Measurements from ENCODE around the gene TFEC.

Gene TFEC

DNA sequence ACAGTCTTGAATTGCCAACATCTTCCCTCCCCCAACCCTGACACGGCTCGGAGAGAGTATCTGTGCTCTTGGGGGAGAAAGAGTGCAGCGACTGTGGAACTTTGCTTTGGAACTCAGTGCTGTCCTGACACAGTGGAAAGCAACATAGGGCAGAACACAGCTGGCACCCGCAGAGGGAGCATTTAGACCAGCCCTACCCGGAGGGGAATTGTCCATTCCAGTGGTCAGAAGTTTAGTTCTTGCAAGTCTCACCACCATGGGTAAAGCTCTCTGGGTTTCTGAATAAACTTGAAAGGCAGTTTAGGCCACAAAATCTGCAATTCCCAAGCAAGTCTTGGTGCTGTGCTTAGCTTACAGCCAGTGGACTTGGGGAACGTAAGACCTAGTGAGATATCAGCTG is 34.9 kb downstream of the TFEC start:
- H3K27me3 ChIP-seq (ENCODE audit: insufficient read depth, insufficient read length), result no peaks in the 10 kb centered on the region
- no peaks in the 10 kb centered on the region for H3K9me3 ChIP-seq (ENCODE audit: insufficient read depth, low read length)
- H3K4me3 ChIP-seq (ENCODE audit: insufficient read length, low read depth), result no peak overlapping the region
- no peaks in the 10 kb centered on the region for H3K36me3 ChIP-seq (ENCODE audit: insufficient read depth, insufficient read length, low read length)
- no peaks in the 10 kb centered on the region for H3K4me1 ChIP-seq (ENCODE audit: insufficient read depth, insufficient read length)
- DNase-seq (ENCODE audit: low read depth, low spot score), result no peak
- TF ChIP-seq YY1 (IDR thresholded peaks at IDR 0.05; ENCODE audit: insufficient read depth, insufficient read length) (no peak), SUZ12 (IDR thresholded peaks at IDR 0.05; ENCODE audit: extremely low read depth, insufficient read depth, insufficient read length) (no peak), ZNF274 (IDR thresholded peaks at IDR 0.05; ENCODE audit: low read depth, low read length) (no peak)
- no peak overlapping the region for H3K9ac ChIP-seq (ENCODE audit: insufficient read length, low read depth)

DNA sequence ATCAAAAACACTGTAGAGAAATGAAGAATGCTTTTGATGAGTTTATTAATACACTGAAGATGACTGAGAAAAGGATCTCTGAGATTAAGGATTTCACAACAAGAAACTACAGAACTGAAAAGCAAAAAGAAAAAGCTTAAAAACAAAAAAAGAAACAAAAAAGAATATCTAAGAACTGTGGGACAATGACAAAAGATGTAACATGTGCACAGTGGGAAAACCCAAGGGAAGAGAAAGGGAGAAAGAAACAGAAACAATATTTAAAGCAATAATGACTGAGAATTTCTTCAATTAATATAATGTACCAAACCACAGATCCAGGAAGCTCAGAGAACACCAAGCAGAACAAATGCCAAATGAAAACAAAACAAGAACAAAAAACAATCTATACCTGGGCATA is 42.2 kb downstream of the TFEC start:
- Histone ChIP-seq H3K36me3 (ENCODE audit: insufficient read depth, insufficient read length, low read length) (no peaks in the 10 kb centered on the region), H3K4me1 (ENCODE audit: insufficient read depth, insufficient read length) (no peaks in the 10 kb centered on the region), H3K4me3 (ENCODE audit: insufficient read length, low read depth) (no peak overlapping the region), H3K27me3 (ENCODE audit: insufficient read depth, insufficient read length) (no peaks in the 10 kb centered on the region), H3K9me3 (ENCODE audit: insufficient read depth, low read length) (no peaks in the 10 kb centered on the region), H3K9ac (ENCODE audit: insufficient read length, low read depth) (no peak overlapping the region)
- DNase-seq (ENCODE audit: low read depth, low spot score), result no peak
- TF ChIP-seq ZNF274 (IDR thresholded peaks at IDR 0.05; ENCODE audit: low read depth, low read length) (no peak), YY1 (IDR thresholded peaks at IDR 0.05; ENCODE audit: insufficient read depth, insufficient read length) (no peak), SUZ12 (IDR thresholded peaks at IDR 0.05; ENCODE audit: extremely low read depth, insufficient read depth, insufficient read length) (no peak)

GRCh38 chr7:115987486-115987885 is 43.1 kb downstream of the TFEC start:
- TF ChIP-seq ZNF274 (IDR thresholded peaks at IDR 0.05; ENCODE audit: low read depth, low read length) (no peak), YY1 (IDR thresholded peaks at IDR 0.05; ENCODE audit: insufficient read depth, insufficient read length) (no peak), SUZ12 (IDR thresholded peaks at IDR 0.05; ENCODE audit: extremely low read depth, insufficient read depth, insufficient read length) (no peak)
- H3K4me1 ChIP-seq (ENCODE audit: insufficient read depth, insufficient read length), result no peaks in the 10 kb centered on the region
- DNase-seq (ENCODE audit: low read depth, low spot score), result no peak
- H3K36me3 ChIP-seq (ENCODE audit: insufficient read depth, insufficient read length, low read length), result no peaks in the 10 kb centered on the region
- H3K27me3 ChIP-seq (ENCODE audit: insufficient read depth, insufficient read length), result no peaks in the 10 kb centered on the region
- no peak overlapping the region for H3K9ac ChIP-seq (ENCODE audit: insufficient read length, low read depth)
- no peaks in the 10 kb centered on the region for H3K9me3 ChIP-seq (ENCODE audit: insufficient read depth, low read length)
- no peak overlapping the region for H3K4me3 ChIP-seq (ENCODE audit: insufficient read length, low read depth)

GRCh38 chr7:115984105-115984504 is 46.5 kb downstream of the TFEC start:
- no peak for DNase-seq (ENCODE audit: low read depth, low spot score)
- no peak overlapping the region for H3K9ac ChIP-seq (ENCODE audit: insufficient read length, low read depth)
- H3K4me3 ChIP-seq (ENCODE audit: insufficient read length, low read depth), result no peak overlapping the region
- H3K9me3 ChIP-seq (ENCODE audit: insufficient read depth, low read length), result no peaks in the 10 kb centered on the region
- no peaks in the 10 kb centered on the region for H3K36me3 ChIP-seq (ENCODE audit: insufficient read depth, insufficient read length, low read length)
- no peaks in the 10 kb centered on the region for H3K27me3 ChIP-seq (ENCODE audit: insufficient read depth, insufficient read length)
- H3K4me1 ChIP-seq (ENCODE audit: insufficient read depth, insufficient read length), result no peaks in the 10 kb centered on the region
- no peak for TF ChIP-seq YY1 (IDR thresholded peaks at IDR 0.05; ENCODE audit: insufficient read depth, insufficient read length)
- TF ChIP-seq SUZ12 (IDR thresholded peaks at IDR 0.05; ENCODE audit: extremely low read depth, insufficient read depth, insufficient read length), result no peak
- no peak for TF ChIP-seq ZNF274 (IDR thresholded peaks at IDR 0.05; ENCODE audit: low read depth, low read length)

GRCh38 chr7:115980159-115980558 is 50.4 kb downstream of the TFEC start:
- no peak for DNase-seq (ENCODE audit: low read depth, low spot score)
- TF ChIP-seq SUZ12 (IDR thresholded peaks at IDR 0.05; ENCODE audit: extremely low read depth, insufficient read depth, insufficient read length), result no peak
- no peak for TF ChIP-seq ZNF274 (IDR thresholded peaks at IDR 0.05; ENCODE audit: low read depth, low read length)
- TF ChIP-seq YY1 (IDR thresholded peaks at IDR 0.05; ENCODE audit: insufficient read depth, insufficient read length), result no peak
- H3K27me3 ChIP-seq (ENCODE audit: insufficient read depth, insufficient read length), result no peaks in the 10 kb centered on the region

DNA sequence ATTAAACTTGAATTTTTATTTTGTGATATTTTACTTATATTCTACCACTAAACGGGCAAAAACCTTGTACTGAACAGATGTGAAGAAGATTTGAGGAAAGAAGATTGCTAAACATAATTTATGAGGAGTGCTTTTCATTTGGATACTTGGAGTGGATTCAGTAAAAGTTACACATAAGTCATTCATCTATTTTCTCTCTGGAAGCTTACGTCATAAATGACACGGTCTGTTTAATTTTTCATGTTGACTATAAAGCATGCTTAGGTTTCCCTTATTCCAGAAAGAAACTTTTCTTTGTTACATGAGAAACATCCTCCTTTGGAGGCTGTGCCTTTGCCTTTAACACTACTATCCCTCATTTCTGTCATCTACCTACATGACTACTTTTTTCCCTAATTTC is 53.9 kb downstream of the TFEC start:
- no peaks in the 10 kb centered on the region for H3K36me3 ChIP-seq (ENCODE audit: insufficient read depth, insufficient read length, low read length)
- TF ChIP-seq YY1 (IDR thresholded peaks at IDR 0.05; ENCODE audit: insufficient read depth, insufficient read length) (no peak), ZNF274 (IDR thresholded peaks at IDR 0.05; ENCODE audit: low read depth, low read length) (no peak), SUZ12 (IDR thresholded peaks at IDR 0.05; ENCODE audit: extremely low read depth, insufficient read depth, insufficient read length) (no peak)
- no peak for DNase-seq (ENCODE audit: low read depth, low spot score)
- H3K9me3 ChIP-seq (ENCODE audit: insufficient read depth, low read length), result no peaks in the 10 kb centered on the region
- H3K27me3 ChIP-seq (ENCODE audit: insufficient read depth, insufficient read length), result no peaks in the 10 kb centered on the region
- no peak overlapping the region for H3K4me3 ChIP-seq (ENCODE audit: insufficient read length, low read depth)
- H3K4me1 ChIP-seq (ENCODE audit: insufficient read depth, insufficient read length), result no peaks in the 10 kb centered on the region
- no peak overlapping the region for H3K9ac ChIP-seq (ENCODE audit: insufficient read length, low read depth)

More at GRCh38 chr7:115980159-115980558, 50.4 kb downstream of the TFEC start:
- no peak overlapping the region for H3K4me3 ChIP-seq (ENCODE audit: insufficient read length, low read depth)
- H3K9me3 ChIP-seq (ENCODE audit: insufficient read depth, low read length), result no peaks in the 10 kb centered on the region
- no peaks in the 10 kb centered on the region for H3K36me3 ChIP-seq (ENCODE audit: insufficient read depth, insufficient read length, low read length)
- no peaks in the 10 kb centered on the region for H3K4me1 ChIP-seq (ENCODE audit: insufficient read depth, insufficient read length)
- no peak overlapping the region for H3K9ac ChIP-seq (ENCODE audit: insufficient read length, low read depth)

GRCh38 chr7:115975766-115976165 is 54.8 kb downstream of the TFEC start:
- DNase-seq (ENCODE audit: low read depth, low spot score), result no peak
- H3K9me3 ChIP-seq (ENCODE audit: insufficient read depth, low read length), result no peaks in the 10 kb centered on the region
- no peaks in the 10 kb centered on the region for H3K27me3 ChIP-seq (ENCODE audit: insufficient read depth, insufficient read length)
- no peak overlapping the region for H3K9ac ChIP-seq (ENCODE audit: insufficient read length, low read depth)
- H3K36me3 ChIP-seq (ENCODE audit: insufficient read depth, insufficient read length, low read length), result no peaks in the 10 kb centered on the region
- H3K4me3 ChIP-seq (ENCODE audit: insufficient read length, low read depth), result no peak overlapping the region
- no peak for TF ChIP-seq ZNF274 (IDR thresholded peaks at IDR 0.05; ENCODE audit: low read depth, low read length)
- TF ChIP-seq SUZ12 (IDR thresholded peaks at IDR 0.05; ENCODE audit: extremely low read depth, insufficient read depth, insufficient read length), result no peak
- TF ChIP-seq YY1 (IDR thresholded peaks at IDR 0.05; ENCODE audit: insufficient read depth, insufficient read length), result no peak
- H3K4me1 ChIP-seq (ENCODE audit: insufficient read depth, insufficient read length), result no peaks in the 10 kb centered on the region
